Right forelimb (tissue), 1 donor: ENCODE results near the gene PHF2.
A peak's percentile ranks its signal among the peaks of the same experiment; 100 is the strongest.

Experiments used
- DNase-seq: peaks from one replicate; pipeline ENCODE4 v3.0.0-alpha.2; 2018

PHF2 gene

DNA sequence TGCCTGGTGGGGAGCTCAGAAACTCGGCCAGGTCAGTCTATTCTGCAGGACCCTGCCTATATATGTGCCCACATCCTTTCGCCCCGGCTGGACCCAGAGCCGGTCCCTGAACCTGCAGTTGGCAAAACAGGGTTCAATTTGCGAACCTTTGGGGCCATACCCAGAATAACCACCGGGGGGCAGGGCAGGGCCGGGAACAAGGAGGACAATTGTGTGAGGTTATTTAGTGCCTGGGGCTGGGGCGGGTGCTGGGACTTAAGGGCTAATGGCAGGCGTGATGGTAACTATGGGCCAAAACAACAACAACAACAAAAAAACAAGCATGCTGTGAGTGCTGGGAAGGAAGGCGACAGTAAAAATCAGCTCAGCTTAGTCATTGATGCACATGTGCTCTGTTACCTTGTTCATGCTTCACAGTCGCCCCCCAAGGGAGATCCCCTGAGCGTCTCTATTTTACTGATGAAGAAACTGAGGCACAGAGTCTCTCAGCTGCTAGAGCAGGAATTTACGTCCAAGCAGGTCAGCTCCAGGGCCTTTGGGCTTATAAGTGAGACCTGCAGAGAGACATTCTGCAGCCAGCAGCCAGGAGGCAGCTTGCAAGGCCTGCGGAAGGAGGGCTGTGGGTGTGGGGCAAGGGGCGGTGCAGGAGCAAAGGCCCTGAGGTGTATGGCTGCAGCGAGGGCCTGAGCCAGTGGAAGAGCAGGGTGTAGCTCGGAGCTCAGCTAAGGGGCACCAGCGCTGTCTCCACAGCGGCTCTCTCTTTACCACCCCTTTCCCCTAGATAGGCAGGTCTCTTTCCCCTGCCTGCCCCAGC, 106.0 kb downstream of the PHF2 start:
- peak; percentile 82 for DNase-seq

DNA sequence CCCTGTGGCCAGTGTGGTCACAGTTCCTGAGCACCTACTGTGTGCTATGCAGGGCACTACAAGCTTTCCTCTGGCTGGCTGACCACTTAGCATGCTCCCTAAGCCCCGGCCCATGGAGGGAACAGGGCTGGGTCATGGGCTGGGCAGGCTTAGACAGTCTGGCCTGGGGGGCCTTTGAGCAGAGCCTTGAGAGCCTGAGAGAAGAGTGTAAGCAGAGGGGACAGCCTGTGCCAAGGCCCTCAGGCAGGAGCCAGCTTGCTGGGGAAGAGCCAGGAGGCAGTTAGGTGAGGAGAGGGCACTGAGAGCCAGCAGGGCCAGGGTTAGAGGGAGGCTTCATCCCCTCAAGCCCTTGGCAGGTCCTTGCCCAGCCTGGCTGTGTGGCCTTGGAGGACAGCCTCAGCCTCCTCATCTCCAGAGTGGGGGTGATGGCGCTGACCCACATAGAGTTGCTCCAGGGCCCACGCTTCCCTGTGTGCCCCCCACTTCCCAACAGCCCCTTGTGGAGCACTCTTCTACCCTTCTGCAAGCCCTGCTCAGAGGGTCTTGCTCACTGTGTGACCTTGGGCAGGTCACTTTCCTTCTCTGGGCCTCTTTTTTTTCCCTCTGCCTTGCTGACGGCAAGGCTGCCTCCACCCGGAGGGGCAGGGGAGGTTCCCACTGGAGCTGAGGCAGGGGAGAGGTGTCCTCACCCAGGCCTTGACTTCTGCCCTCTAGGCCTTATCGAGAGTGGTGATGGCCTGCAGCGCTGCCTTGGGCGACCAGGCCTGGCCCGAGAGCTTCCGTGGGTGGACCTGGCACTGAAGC, 107.1 kb downstream of the PHF2 start:
- DNase-seq, result no peak

GRCh38 chr9:93684161-93684765, 107.9 kb downstream of the PHF2 start:
- no peak for DNase-seq

DNA sequence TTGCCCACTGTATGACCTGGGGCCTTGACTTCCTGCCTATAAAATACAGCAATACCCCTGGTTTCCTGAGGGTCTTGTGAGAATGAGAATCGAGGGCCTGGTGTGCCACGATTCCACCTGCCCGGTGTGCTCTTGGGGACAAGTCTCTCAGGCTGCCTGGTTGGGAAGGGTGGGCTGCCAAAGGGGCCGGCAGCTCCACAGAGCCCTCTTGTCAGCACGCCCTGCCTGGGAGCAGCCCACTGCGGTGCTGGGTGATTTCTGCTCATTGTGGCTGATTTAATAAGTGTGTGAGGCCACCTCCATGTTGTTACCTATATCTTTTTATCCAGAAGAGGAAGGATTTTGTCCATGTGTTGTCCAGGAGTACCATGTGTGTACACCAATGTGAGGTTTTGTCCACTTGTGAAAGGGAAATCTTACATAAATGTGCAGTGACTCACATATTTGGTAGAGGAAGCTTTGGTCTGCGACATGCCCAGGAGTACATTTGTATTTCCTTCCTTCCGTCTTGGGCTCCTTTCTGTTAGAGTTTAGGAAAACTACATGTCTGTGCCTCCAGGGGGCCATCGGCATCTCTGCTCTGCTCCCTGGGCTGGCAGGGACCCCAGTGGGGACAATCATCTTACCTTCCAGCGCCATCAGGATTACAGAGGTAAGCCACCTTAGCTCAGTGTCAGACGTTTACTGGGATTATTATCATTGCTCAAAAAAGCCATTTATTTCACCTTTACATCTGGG, 108.6 kb downstream of the PHF2 start:
- no peak for DNase-seq

- DNase-seq, result no peak
These were observed 109.9 kb downstream of the PHF2 start for GRCh38 chr9:93686127-93686879.

DNA sequence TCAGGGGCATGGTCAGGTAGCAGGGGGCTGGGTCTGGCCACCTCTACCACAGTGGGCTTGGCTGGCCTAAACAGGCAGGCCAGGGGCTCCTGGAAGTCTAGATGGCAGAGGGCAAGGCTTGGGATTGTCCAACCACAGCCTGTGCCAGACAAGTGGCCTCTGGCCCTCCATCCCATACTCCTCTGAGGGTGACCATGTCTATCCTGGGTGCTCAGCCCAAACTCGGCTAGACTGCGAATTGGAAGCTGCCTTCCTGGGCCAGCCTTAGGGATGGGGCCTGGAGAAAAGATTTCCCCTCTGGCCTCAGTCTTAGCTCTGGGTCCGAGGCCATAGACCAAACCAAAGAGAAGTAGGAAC, 110.5 kb downstream of the PHF2 start:
- DNase-seq, result no peak

DNA sequence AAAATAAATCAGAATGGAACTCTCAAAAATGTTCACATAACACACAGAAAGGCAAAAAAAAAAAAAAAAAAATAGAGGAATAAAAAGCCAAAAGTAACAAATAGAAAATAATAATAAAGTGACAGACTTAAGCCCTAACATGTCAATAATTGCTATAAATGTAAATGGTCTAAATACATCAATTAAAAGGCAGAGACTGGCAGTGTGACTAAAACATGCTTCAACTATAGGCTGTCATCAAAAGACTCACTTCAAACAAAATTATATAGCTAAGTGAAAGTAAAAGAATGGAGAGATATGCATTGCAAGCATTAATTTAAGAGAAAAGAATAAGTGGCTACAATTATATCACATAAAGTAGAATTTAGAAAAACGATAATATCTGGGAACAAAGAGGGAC, 114.2 kb downstream of the PHF2 start:
- no peak for DNase-seq

DNA sequence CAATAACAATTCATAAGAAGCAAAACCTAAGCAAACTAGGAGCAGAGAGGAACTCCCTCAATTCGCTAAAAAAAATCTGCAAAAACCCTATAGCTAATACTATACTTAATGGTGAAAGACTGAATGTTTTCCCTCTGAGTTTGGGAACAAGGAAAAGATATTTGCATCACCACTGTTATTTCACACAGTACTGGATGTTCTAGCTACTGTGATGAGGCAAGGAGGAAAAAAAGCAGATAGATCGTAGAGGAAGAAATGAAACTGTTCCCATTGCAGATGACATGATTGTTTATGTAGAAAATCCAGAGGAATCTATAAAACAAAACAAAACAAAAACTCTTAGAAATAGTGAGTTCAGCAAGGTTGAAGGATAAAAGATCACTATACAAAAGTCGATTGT, 116.7 kb downstream of the PHF2 start:
- no peak for DNase-seq

GRCh38 chr9:93697352-93698139, 121.2 kb downstream of the PHF2 start:
- DNase-seq, result no peak

DNA sequence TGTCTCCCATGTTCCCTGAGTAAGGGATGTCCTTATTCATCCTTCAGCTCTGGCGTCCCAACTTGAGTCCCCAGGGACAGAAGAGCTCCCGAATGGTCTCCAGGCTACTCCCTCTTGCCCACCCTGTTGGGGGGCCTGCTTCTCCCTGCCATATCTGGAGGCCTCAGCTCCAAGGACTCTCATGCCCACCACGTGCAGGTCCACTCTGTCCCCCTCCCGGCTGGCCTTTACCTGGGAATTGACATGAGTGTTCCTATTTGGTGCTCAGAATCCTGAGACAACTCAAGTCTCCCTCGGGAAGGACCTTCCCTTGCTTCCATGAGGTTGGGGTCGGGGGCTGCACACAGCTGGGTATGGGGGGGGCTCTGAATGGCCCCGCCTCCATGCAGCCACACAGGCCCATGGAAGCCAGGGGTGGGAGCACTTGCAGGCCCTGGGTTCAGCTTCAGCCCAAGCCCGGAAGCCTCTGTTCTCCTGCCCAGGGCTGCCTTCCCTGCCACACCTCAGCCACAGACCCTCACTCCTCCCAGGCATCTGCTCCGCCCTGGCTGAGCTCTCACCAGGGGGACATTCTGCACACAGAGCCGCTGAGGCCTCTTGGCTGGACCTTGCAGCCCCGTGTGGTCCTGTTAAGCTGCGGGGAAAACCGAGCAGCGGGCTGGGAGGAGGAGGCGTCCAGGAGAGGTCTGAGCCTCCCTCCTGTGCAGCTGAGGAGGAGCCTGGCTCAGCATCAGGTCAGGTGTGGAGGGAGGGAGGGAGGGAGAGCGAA, 121.9 kb downstream of the PHF2 start:
- no peak for DNase-seq

GRCh38 chr9:93699650-93700049, 123.3 kb downstream of the PHF2 start:
- DNase-seq, result no peak

DNA sequence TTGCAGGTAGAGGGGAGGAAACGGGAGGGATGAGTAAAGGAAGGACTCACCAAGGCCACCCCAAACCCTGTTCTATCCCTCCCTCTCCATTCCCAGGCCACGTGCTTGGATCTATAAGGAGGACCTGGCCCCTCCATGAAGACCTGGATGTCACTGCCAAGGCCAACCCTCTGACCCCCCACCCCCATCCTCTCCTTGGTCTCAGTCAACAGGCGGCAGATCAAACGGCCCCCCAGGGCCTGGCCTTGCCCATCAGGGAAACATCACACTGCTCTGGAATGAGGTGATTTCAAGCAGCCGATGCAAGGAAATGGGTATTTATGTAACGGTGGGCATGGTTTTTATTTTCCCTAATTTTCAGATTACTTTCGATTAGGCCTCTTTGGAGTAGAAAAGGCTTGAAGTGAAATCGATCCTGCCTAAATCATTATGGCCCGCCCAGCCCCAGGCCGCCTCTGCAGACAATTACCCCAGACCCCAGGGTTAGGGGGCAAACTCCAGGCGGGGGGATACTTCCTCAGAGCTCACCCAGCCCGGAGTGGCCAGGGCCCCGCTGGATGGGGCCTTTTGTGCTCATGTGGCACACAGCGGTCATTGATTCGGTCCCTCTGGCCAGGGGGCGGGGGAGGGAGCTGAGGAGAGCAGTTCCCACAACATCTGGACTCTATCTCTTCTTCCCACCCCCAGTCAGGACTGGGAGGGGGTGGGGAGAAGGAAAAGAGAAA, 125.3 kb downstream of the PHF2 start:
- no peak for DNase-seq

GRCh38 chr9:93702261-93702660, 125.9 kb downstream of the PHF2 start:
- no peak for DNase-seq

GRCh38 chr9:93708289-93708986, 132.1 kb downstream of the PHF2 start:
- DNase-seq, result no peak

- no peak for DNase-seq
These were observed 132.6 kb downstream of the PHF2 start for GRCh38 chr9:93708987-93709302.

DNA sequence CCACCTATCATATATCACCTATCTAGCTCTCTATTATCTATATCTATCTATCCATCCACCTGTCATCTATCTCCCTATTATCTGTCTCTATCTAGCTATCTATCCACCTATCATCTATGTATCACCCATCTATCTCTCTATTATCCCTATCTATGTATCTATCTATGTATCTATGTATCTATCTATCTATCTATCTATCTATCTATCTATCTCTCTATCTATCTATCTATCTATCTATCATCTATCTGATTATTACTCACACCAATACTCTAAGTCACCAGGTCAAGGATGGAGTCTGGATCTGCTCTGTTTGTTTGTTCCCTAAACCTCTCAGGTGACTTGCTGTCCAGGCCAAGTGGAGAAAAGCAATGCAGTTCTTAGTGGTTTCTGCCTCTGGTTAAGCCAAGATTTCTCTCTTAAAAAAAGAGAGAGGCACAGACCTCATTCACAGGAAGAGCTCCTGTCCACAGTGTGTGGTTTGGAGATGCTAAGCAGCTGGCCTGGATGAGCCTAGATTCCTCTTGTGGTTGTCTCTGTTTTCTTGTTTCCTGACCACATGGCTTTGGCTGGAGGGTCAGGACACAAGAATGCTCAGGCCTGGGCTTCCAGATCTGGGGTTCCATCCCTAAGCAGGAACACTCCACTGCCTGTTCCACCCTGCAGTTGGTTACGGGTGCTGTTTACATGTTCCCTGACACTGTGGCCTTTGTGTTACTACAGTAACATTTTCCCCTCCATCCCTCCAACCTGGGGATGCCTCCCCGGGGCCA, 133.4 kb downstream of the PHF2 start:
- DNase-seq, result no peak

DNA sequence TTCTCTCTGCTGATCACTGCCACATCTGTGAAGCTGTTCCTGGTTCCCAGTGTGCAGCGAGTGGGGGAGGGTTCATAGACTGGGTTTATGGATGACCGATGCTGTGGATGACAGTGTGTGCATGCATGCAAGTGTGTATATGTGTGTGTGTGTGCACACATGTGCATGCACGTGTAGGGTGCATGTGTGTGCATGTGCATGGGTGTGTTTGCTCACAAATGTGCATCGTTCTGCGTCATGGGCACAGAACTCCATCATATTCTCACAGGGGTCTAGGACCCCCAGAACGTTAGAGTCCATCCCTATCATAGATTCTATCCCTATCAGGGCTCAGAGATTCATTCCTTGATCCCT, 134.0 kb downstream of the PHF2 start:
- no peak for DNase-seq

DNA sequence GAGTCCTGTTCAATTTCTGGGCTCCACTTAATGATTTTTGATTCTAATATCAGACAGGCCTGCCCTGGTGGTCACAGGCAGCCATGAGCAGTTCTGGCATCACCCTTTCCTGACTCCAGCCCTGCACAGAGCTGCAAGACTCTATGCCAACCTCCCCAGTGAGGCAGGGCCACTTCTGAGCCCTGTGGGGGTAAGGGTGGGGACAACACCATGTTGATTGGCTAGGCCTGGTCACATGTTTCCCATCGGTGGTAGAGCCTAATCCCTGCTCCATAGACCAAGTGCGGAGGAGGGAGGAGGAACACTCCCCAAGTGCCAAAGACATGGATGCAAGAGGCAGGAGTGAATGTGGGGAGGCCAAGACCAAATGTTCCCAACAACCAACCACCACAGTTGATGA, 134.6 kb downstream of the PHF2 start:
- no peak for DNase-seq

DNA sequence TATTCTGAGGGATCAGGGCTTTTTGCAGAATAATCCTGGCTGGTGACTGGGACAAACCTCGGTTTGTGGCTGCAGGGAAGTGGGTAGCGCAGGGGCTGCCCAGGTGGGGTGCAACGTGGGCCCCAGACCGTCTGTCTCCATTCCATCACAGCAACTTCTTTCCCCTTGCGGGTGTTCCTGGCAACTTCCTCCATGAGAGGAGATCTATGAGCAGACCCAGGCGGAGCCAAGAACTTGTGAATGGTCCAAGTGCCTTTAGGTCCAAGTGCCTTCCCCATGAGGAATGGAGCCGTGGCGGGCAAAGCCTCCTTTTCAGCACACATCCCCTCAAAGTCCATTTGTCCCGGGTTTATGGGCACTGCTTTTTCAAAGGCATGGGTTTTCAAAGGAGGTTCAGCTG, 136.5 kb downstream of the PHF2 start:
- DNase-seq, result no peak
